Measurements from ENCODE around the gene UTP4.

The UTP4 gene

GRCh38 chr16:69132424-69133252 is at the start of gene UTP4, which contains the start of gene CHTF8:
UTP4 (plus strand) TSS chr16:69132649; CDS start chr16:69133460, 811 bp downstream.
CHTF8 (minus strand) TSS chr16:69132588; CDS start chr16:69121458, 11,130 bp downstream.
- FAIRE-seq, result peak; percentile 27
- peak; percentile 92 for DNase-seq (ENCODE audit: low spot score)

- FAIRE-seq, result no peak
- DNase-seq (ENCODE audit: low spot score), result no peak
These were observed 49.0 kb upstream of the UTP4 start for GRCh38 chr16:69083306-69083941.

GRCh38 chr16:69084289-69084688 is 48.2 kb upstream of the UTP4 start:
- DNase-seq (ENCODE audit: low spot score), result no peak
- no peak for FAIRE-seq

DNA sequence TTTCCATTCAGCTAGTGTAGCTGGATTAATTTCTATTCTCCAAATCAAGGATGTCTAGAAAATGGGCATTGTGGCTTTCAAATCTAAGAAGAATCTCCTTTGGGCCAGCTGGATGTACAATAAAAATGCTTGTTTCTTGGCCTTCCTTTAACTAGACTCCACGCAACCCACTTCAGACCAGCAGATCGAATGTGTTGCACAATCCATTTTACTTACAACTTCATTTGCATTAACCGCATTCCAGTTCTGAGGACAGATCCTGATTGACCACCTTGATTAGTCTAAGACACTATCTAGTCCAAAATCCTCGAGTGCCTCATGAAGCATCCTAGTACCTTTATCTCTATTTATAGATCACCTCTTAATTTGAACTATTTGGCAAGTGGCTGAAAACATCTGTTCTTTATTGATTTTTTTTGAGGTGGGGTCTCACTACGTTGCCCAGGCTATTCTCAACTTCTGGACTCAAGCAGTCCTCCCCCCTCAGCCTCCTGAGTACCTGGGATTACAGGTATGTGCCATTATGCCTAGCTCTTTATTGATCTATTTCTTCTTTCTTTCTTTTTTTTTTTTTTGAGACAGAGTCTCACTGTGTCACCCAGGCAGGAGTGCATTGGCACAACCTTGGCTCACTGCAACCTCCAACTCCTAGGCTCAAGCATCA is 47.3 kb upstream of the UTP4 start:
- no peak for FAIRE-seq
- no peak for DNase-seq (ENCODE audit: low spot score)

GRCh38 chr16:69087161-69087581 is 45.3 kb upstream of the UTP4 start:
- no peak for FAIRE-seq
- no peak for DNase-seq (ENCODE audit: low spot score)

GRCh38 chr16:69088684-69089083 is 43.8 kb upstream of the UTP4 start:
- FAIRE-seq, result no peak
- DNase-seq (ENCODE audit: low spot score), result no peak

- DNase-seq (ENCODE audit: low spot score) (no peak), FAIRE-seq (no peak)
These were observed 43.1 kb upstream of the UTP4 start for GRCh38 chr16:69089091-69089910.

- DNase-seq (ENCODE audit: low spot score) (no peak), FAIRE-seq (no peak)
These were observed 38.5 kb upstream of the UTP4 start for GRCh38 chr16:69093974-69094373.

DNA sequence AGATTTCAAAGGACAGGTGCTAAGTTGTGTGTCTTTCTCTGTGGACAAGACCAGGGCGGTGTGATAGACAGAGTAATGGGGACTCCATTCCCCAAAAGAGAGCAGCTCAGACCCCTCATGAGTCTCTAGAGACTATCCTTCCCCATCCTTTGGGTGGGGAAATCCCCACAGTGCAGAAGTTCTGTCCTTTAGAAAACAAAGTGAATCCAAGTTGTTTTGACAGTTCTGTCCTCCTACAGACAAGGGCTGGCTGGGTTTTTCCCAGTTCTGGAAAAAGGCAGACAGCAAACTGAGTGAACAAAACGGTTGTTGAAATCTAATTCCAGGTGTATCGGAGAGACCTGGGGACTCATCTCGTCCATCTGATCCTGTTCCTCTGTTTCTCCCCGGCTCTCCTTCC is 37.9 kb upstream of the UTP4 start:
- DNase-seq (ENCODE audit: low spot score), result no peak
- FAIRE-seq, result no peak

DNA sequence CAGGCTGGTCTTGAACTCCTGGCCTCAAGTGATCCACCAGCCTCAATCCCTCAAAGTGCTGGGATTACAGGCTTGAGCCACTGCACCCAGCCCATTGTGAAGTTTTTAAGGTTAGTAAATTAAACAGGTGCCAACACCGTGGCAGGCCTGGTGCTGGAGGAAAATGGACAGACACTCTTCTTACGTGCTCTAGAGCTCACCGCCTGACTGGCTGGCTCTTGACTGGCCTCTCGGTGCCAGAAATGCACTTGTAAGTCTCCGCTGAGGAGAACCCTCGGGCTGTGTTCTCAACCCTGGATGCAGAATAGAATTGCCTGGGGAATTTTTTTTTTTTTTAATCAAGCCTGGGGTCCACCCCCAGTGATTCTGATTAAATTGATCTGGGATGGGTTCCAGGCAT is 37.3 kb upstream of the UTP4 start:
- DNase-seq (ENCODE audit: low spot score), result no peak
- FAIRE-seq, result no peak

GRCh38 chr16:69100071-69100691 is 32.3 kb upstream of the UTP4 start:
- no peak for FAIRE-seq

DNA sequence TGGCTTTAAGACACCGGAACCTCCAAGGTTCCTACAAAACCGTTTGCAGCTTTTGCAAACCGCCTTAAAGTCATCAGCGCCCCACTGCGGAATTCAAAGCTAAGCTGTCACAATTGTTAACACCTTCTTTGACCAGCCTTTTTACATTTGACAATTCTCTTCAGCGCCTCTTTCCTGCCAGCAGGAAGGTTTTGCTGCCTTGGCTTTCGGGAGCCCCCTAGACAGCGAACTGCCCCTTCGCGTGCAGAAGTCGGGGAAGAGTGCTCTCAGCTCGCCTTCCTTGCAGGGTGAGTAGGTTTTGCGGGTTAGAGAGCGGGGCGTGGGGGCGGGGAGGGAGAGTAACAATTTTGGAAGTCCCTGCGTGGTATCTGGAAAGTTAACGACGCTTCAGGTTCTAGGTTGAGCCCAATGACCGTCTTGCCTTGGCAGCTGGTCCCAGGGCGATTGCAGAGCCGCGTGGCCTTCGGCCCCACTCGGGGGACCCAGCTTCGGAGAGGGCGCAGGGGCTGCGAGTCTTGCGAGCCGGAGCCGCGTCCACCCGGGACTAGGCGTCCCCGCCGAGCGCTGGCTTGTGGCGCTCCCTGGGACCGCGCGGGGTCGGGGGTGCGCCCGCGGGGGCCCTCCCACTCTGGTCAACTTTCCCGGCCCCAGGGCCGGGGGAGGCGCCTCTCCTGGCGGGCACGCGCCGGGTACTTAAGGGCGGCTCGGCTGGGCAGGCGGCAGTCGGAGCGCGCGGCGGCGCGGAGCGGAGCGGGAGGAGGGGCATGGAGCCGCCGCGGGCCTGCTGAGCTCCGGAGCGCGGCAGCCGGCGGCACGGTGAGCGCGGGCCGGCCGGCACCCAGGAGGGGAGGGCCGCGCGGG is 26.7 kb upstream of the UTP4 start, which contains the start of gene HAS3:
Gene HAS3 (plus strand): TSS at position 153 of the 861 bp plus-strand sequence. CDS start 3,743 bp downstream, outside the sequence.
- DNase-seq (ENCODE audit: low spot score) (peak; percentile 79), FAIRE-seq (peak; percentile 27)

More at GRCh38 chr16:69100071-69100691, 32.3 kb upstream of the UTP4 start:
- no peak for DNase-seq (ENCODE audit: low spot score)

DNA sequence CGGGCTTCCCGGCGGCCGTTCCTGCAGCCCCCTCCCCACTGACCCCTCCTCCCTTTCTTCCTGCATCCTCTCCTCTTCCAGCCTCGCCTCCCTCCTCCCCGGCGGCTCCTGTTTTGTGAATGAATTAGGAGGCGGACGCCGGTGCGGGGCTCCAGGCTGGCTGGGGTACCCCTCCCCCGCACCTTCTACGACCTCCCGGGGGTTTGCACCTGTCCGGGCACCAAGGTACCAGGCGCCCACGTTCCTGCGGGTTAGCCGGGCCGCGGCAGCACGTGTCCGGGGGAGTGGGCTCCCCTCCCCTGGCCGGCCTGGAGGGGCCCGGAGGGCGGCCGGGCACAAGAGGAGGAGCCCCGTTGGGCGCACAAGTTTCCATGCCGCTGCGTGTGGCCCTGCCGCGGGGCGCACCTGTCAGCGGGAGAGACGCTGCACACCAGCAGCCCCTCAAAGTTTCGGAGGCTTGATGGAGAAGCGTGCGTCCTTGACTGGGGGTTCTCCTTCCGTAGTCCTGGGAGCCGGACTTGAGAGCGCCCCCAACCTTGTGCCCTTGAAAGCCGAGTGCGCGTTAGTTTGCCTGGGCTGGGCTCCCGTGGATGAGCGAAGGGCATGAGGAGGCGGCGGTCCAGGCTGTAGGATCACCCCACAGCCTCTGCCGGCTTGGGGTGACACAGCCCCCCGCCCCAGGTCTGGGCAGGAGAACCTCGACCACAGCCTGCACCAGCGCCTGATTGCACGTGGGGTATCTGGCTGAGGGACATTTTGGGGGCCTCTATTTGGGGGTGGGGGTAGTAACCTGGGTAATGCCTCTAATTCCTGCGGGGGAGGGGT is 25.7 kb upstream of the UTP4 start:
- no peak for DNase-seq (ENCODE audit: low spot score)
- no peak for FAIRE-seq

- DNase-seq (ENCODE audit: low spot score) (no peak), FAIRE-seq (no peak)
These were observed 25.0 kb upstream of the UTP4 start for GRCh38 chr16:69107316-69107962.

DNA sequence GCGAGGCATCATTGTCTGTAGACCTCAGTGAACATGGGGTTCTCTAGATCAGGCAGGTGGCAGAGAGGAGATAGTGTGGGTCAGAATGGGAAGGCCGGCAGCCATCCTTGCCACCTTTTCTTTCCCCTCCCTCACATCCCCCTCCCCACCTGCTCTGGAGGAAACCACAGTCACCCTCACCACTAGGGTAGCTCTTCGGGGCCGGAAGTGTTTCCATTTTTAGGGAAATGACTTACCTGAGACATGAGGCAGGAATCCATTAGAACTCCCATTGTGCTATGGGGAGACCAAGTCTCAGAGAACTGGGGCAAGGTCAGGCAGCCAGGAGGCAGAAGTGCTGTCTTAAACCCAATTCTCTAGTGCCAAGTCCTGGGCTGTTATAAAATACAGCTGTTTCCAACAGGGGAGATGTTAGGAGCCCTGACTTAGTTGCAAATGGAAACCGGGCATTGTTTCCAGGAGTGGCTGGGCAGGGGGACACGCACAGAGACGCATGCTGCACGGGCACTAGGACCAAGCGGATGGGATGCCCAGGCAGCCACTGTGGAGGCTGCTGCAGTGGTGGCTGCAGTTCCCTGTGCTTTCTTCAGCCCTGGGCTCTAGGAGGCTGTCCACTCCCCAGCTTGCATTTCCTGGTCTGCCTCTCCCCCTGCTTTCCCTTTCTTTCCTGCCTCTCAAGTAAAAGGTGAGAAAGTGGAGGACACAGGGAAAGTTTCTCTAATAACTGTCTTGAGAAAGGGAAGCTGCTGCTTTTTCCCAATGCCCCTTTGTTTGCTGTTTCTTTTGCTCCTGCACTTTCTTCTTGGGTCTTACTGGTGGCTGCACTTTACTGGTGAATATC is 24.2 kb upstream of the UTP4 start:
- DNase-seq (ENCODE audit: low spot score) (no peak), FAIRE-seq (no peak)

DNA sequence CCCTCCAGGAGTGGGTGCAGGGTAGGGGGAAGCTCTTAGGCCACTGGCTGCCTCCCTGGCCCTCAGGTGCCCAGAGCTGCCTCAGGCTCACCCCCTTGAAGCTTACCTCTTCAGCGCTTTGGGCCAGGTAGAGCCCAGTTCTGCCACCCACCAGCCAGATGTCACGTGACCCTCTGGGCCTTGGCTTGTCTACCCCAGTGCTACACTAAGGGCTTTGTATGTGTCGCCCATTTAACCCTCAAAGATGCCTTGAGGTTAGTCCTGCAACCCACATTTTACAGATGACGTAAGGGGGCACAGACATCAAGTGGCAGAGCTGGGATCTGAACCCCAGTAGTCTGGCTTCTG is 23.6 kb upstream of the UTP4 start:
- DNase-seq (ENCODE audit: low spot score) (no peak), FAIRE-seq (no peak)

GRCh38 chr16:69109486-69110270 is 22.8 kb upstream of the UTP4 start:
- no peak for DNase-seq (ENCODE audit: low spot score)
- no peak for FAIRE-seq

All from urothelium cell line (cell line).